IPS-11a (cell line): ENCODE measurements around the gene TRABD2B.

Experiments used
- H3K4me3 ChIP-seq: one replicate; pipeline ENCODE4 v1.5.1; 2013; ENCODE audit warnings: low read depth, low read length, control low read depth

The TRABD2B gene

GRCh38 chr1:47810964-47811682, 186.1 kb downstream of the TRABD2B start:
- H3K4me3 ChIP-seq, result no peak overlapping the region

- H3K4me3 ChIP-seq, result no peak overlapping the region
These were observed 187.7 kb downstream of the TRABD2B start for GRCh38 chr1:47809301-47810084.

DNA sequence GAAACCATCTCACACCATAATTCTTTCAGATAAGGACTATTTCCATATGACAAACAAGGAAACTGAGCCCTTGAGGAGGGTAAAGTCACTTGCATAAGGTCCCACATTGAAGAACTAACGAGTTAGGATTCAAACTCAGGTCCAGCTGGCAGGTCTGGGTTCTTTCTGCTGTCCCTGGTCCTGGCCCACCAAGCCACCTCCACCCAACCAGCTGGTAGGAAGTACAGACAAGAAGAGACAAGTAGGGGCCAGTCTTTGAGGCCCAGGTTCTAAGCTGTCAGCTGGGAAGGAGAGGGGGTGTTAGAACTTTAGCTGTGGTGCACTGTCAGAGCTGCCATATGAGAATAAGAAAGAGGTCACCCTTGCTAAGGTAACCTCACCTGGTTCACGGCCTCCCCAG, 188.6 kb downstream of the TRABD2B start:
- H3K4me3 ChIP-seq, result no peak overlapping the region

DNA sequence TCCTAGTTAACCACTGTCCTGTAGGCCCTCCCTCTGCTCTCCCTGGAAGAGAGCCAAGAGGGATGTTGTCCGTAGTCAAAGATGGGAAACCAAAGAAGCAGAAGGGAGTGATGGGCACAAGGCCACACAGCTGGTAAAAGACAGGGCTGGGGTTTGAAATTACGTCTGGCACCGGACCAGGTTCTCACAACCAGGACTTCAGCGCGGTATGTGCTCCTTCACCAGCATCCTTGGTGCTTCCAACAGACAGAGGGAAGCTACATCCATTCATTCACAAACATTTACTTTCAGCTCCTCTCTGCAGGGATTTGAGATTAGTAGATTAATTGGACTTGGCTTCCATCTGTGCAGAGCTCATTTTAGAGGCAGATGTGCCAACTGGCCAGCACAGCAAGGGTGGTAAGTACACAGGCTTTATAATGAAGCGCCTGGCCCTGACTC, 191.2 kb downstream of the TRABD2B start:
- H3K4me3 ChIP-seq, result no peak overlapping the region

DNA sequence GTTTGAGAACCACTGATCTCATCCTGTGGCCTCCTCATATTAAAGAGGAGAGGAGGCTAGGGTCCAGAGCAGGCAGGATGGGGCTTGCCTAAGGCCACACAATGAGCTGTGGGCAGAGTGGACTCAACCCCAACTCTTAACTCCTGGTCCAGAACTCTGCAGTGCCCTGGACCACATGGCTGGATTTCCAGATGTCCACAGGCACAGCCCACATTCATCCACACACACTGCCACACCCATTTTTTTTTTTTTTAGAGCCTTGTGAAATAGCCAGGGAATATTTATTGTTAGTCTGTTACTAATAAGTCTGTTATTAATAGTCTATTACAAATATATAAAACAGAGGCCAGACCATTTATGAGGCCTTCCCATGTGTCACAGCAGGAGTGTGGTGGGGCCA, 192.2 kb downstream of the TRABD2B start:
- H3K4me3 ChIP-seq, result no peak overlapping the region

- no peak overlapping the region for H3K4me3 ChIP-seq
These were observed 193.2 kb downstream of the TRABD2B start for GRCh38 chr1:47803815-47804501.

DNA sequence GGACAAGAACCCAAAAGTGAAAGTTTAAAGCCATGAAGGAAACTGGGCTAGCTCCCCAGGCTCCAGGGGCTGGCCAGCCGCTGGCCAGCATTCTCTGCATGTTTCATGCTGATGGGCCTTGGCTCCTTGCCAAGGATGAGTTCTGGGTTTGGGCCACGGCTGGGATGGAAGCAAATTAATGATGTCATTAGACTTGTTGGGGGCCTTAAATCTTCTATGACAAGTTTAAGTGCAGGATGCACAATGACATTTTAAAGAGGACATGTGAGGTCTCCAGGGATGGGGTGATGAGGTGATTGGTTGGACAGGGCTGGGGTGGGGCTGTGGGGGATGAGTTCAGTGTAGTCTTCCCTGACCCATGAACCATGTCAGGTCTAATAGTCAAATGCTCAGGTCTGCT, 199.6 kb downstream of the TRABD2B start:
- no peak overlapping the region for H3K4me3 ChIP-seq

DNA sequence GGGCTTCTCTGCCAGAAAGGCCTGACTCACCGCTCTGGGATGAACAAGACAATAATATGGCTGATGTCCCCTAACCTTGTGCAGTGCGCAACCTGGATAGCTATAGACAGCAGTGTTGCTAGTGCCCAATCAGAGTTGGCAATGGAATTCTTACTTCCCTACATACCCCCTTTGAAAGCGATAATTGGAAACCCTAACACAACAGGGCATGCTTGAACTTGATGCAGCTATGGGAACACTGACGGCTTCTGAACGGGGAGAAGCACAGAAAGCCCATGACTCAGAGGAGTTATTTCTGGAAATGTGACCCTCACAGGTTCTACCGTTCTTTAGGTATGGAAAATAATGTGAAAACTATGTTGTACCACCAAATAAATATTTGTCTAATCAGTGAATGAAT, 200.6 kb downstream of the TRABD2B start:
- H3K4me3 ChIP-seq, result no peak overlapping the region

DNA sequence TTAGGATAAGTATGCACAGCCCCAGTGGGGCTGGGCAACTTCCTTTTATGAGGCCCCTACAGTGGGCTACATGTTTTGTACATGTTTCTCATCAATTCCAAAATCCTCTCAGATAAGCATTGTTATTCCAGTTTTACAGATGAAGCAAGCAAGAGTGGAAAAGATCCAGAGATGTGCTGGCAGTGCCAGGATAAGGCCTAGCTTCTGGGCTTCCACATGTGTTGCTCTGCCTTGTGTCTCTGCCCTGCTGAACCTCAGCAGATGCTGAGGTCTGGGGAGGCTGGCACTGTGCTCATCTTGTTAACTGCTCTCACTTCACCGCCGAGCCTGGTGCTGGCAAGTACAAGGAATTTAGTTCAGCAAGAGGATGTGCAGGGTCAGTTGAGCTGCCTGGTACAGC, 202.1 kb downstream of the TRABD2B start:
- no peak overlapping the region for H3K4me3 ChIP-seq

GRCh38 chr1:47794530-47794929, 202.7 kb downstream of the TRABD2B start:
- H3K4me3 ChIP-seq, result no peak overlapping the region

DNA sequence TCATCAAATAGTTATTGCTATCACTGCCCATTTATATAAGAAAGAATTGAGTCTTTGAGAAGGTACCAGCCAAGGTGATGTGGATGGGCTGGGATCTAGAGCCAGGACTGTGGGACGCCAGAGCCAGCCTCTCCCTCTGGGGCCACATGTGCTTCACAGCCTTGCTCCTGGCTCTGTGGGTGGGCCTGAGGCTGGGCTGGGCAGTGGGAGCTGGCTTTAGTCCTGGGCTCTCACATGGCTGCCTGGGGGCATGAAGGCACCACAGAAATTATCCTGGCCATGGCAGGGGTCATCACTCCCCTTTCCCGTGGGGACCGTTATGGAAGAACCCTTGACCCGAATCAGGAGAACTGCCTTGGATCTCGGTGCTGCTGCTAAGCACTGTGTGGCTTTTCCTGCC, 203.1 kb downstream of the TRABD2B start:
- no peak overlapping the region for H3K4me3 ChIP-seq

DNA sequence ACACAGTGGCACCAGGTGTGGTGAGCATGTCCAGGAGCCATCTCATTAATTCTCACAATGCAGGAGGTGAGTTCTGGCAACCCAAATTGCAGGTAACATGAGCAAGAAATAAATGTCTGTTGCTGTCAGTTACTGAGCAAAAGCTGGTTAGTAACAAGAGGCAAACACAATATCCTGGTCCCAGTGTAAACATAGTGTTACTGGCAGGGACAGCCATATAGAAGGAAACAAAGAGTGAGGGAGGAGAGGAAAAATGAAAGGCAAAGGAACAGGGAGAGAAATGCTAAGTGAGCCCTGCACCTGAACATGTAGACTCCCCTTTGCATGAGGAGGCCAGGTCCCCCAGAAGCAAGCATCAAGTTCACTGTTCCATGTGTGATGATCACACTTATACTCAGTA, 203.6 kb downstream of the TRABD2B start:
- H3K4me3 ChIP-seq, result no peak overlapping the region

GRCh38 chr1:47792779-47793178, 204.4 kb downstream of the TRABD2B start:
- H3K4me3 ChIP-seq, result no peak overlapping the region

DNA sequence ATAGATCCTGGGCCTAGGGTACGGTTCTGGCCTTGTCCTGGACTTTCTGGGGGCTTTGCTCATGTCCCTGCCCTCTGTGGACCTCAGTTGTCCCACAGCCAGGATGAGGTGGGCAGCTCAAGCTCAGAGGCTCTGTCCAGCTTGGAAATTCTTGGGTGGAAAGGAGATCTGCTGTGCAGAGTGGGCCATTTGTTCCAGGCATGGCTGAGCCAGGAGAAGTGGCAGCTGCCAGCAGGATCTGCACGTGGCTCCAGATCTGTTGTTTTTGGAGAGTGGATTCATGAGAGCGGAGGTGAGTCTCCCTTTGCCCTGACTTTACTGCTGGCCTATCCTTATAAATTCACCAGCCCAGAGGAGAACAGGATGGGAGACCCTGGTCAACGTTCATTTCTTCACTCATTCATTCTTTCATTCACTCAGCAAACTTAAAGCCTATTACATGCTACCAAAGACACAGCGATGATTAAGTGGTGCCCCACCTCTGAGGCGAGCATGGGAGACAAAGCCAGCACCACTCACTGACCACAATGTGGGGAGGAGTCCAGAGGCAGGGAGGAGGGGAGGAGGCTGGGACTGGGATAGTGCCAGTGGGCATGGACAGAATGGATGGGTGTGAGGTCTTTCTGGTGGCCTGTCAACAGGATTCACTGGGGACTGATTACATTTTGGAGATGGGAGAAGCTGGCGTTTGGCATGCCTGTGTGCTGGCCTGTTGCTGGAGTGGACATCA, 205.1 kb downstream of the TRABD2B start:
- H3K4me3 ChIP-seq, result no peak overlapping the region

DNA sequence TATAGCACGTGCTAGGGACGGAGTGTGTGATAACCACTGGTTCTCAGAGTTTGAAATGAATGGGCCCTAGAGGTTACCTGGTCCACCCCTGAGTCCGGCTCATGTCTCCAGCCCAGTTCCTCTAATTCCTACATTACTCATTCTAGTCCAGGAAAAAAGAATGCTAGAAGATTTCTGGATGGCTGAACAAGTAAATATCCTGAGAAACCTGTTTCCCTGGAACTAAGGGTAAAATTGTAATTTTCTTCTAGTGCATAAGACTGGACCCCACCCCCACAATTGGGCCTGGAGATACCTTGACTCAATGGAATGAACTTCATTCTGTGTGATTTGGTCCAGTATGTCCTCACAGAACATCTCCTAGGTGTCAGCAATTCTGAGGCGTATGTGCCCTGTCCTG, 208.4 kb downstream of the TRABD2B start:
- H3K4me3 ChIP-seq, result no peak overlapping the region

DNA sequence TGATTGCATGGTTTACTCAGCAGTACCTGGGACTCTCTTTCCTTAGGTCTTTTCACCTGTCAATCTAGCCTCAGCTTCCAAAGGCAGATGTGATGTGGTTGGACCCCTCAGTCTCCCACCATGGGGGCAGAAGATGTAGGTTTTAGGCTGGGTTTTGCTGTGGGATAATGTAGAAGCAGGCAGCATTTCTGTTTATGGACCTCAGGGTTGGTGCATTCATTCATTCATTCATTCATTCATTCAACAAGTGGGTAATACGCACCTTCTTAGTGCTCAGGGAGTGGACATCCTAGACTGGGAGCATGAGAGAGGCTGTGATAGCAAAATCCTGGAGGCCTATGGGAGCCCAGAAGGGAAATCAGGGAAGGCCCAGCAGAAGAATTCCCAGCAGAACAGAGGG, 209.6 kb downstream of the TRABD2B start:
- H3K4me3 ChIP-seq, result no peak overlapping the region

GRCh38 chr1:47786316-47786715, 210.9 kb downstream of the TRABD2B start:
- H3K4me3 ChIP-seq, result no peak overlapping the region

GRCh38 chr1:47785561-47786271, 211.5 kb downstream of the TRABD2B start:
- no peak overlapping the region for H3K4me3 ChIP-seq

- H3K4me3 ChIP-seq, result no peak overlapping the region
These were observed 212.1 kb downstream of the TRABD2B start for GRCh38 chr1:47785118-47785517.

DNA sequence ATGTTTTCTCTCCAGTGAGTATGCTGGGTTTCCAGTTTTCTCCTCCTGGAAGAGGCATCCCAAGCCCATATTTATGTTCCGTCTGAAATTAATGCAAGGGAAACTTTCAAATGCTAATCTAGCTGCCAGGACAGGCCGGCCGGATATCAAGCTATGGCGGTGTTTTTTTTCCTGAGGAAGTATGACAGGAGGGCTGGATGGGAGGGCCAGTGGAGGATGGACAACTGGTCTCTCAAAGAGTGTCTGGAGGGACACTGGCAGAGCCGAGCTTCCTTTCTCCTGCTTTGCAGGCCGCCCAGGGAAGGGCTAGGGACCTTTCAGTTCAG, 212.7 kb downstream of the TRABD2B start:
- H3K4me3 ChIP-seq, result no peak overlapping the region
